Loucy (cell line): ENCODE measurements around the gene LANCL2.

ENCODE experiments used
- CTCF ChIP-seq: fragments of 200-600 bp; sonication (generic); conservative IDR thresholded peaks from 2 replicates; pipeline ENCODE4 v1.5.1; 2014; ENCODE audit warnings: mild to moderate bottlenecking, antibody characterized with exemption, low read length
- EZH2phosphoT487 ChIP-seq: fragments of 200-600 bp; IDR thresholded peaks from 2 replicates; pipeline ENCODE4 v1.6.1; 2018; ENCODE audit warnings: antibody characterized with exemption, mild to moderate bottlenecking, moderate library complexity, borderline replicate concordance

GRCh38 chr7:55429835-55430499 lies 64.8 kb downstream of the LANCL2 start:
- TF ChIP-seq CTCF: no peak
- TF ChIP-seq EZH2phosphoT487: no peak
